Transverse colon (tissue), 4 donors: ENCODE results near the gene ARHGAP44. TPM values are rescaled to one million over a fixed set of nuclear protein-coding genes. Genes with fewer than 3 reads are reported as not detected.

Experiments used
- DNase-seq: peaks from one replicate; pipeline ENCODE4 v3.0.0-alpha.2; 2019
- H3K27ac ChIP-seq, 4 donors: fragments of 200-600 bp; sonication (generic); 2 replicates each; pipeline ENCODE4 v1.5.1; 2016 to 2018; ENCODE audit warnings: inconsistent platforms in 4 of 4
- H3K27me3 ChIP-seq: fragments of 200-600 bp; sonication (generic); 2 replicates; pipeline ENCODE4 v1.5.1; 2017; ENCODE audit warnings: inconsistent platforms
- H3K36me3 ChIP-seq, 4 donors: fragments of 200-600 bp; sonication (generic); 2 replicates each; pipeline ENCODE4 v1.5.1; 2017 to 2019; ENCODE audit warnings: inconsistent platforms in 4 of 4
- H3K4me1 ChIP-seq, 4 donors: fragments of 200-600 bp; sonication (generic); 2 replicates each; pipeline ENCODE4 v1.5.1; 2017 to 2020; ENCODE audit warnings: inconsistent platforms in 4 of 4
- H3K4me3 ChIP-seq, 4 donors: fragments of 200-600 bp; sonication (generic); 1 replicate in 1 of 4; 2 replicates in 3 of 4; pipeline versions ENCODE4 v1.5.1 to v1.6.1; 2017 to 2019; ENCODE audit warnings: inconsistent platforms in 4 of 4
- H3K9me3 ChIP-seq, 2 donors: fragments of 200-600 bp; sonication (generic); 2 replicates each; pipeline ENCODE4 v1.5.1; 2017 to 2019; ENCODE audit warnings: inconsistent platforms in 2 of 2
- CTCF ChIP-seq, 5 experiments: fragments of 200-600 bp in 3 of 5; fragments of 450-650 bp in 2 of 5; sonication (generic) in 3 of 5; IDR thresholded peaks; 1 replicate in 2 of 5; 2 replicates in 3 of 5; pipeline ENCODE4 v1.5.1; 2016 to 2017; ENCODE audit warnings: antibody characterized with exemption in 5 of 5, inconsistent platforms in 3 of 5, mild to moderate bottlenecking in 2 of 5, moderate library complexity in 1 of 5
- EP300 ChIP-seq: sonication (generic); formaldehyde crosslinking; IDR thresholded peaks from one replicate; pipeline ENCODE4 v1.6.1; 2017; ENCODE audit warnings: antibody characterized with exemption, low read depth
- POLR2A ChIP-seq: fragments of 450-650 bp; IDR thresholded peaks from one replicate; pipeline ENCODE4 v1.6.1; 2016; ENCODE audit warnings: antibody characterized with exemption, mild to moderate bottlenecking, moderate library complexity
- POLR2AphosphoS5 ChIP-seq, 3 donors: sonication (generic); formaldehyde crosslinking; IDR thresholded peaks; one replicate each; pipeline ENCODE4 v1.6.1; 2016; ENCODE audit warnings: antibody characterized with exemption in 3 of 3
- WGBS, 2 donors: methylation state at CpG; one replicate each; pipeline ENCODE4 v1.1.5; 2018; ENCODE audit warnings: low coverage in 1 of 2; 5-methylcytosine and 5-hydroxymethylcytosine counted together
- in situ Hi-C, 4 donors: fragments of 200-750 bp; cut with MboI; loops; one replicate each; pipeline versions ENCODE4 v1.15.0 to v1.15.1; 2017; ENCODE audit warnings: low sequenced_read_pairs in 3 of 4, low pct_ligation_motif_present in 1 of 4, low pct_unique_long_range_greater_than_20kb in 1 of 4
- intact Hi-C: fragments of 100-400 bp; cut with DNase I; formaldehyde crosslinking; loops from one replicate; pipeline ENCODE4 v1.15.1; 2023; ENCODE audit warnings: low total_unique reads
- small RNA-seq, 4 donors: library from RNA; depleted of rRNA; stranded (forward); fragments of <200 nt; gene quantifications; one replicate each; pipeline ENCODE3, GENCODE V24; 2016
- total RNA-seq, 4 donors: library from RNA; depleted of rRNA; stranded (reverse); fragments of >200 nt; gene quantifications; one replicate each; pipeline ENCODE4 v1.1.0, GENCODE V29; 2016

Gene ARHGAP44
- total RNA-seq, 4 donors from 2014 or later: 29.2 to 107 (median 53.9) TPM

- Histone ChIP-seq H3K36me3 (no peaks in the 10 kb centered on the region), H3K4me1 (no peaks in the 10 kb centered on the region), H3K9me3 (no peaks in the 10 kb centered on the region), H3K27ac (no peak overlapping the region), H3K27me3 (no peaks in the 10 kb centered on the region), H3K4me3 (no peak overlapping the region)
- TF ChIP-seq CTCF (IDR thresholded peaks at IDR 0.05): no peak
- no peak for TF ChIP-seq POLR2AphosphoS5 (IDR thresholded peaks at IDR 0.05)
- TF ChIP-seq EP300: no peak
- no peak for TF ChIP-seq POLR2A
- 88 to 90% methylated on average over 4 of the region's 4 CpGs for WGBS, 2 donors
- intact Hi-C loops (no loop called here), in situ Hi-C loops (no loop called here)
- no peak for DNase-seq
These were observed 249.8 kb downstream of the ARHGAP44 start for GRCh38 chr17:13038931-13039665.

Small RNAs within 50 kb of the gene (small RNA-seq; reads per million reads assigned to genes)
- gene MIR1269B: 0 reads per million in 4 donors

Other genes with a start within 250 kb of the ARHGAP44 start
- gene MYOCD, start 123.6 kb upstream of the ARHGAP44 start, total RNA-seq: 10 to 100 TPM; 15.9 to 59.1 (median 35.0) TPM
- gene ELAC2, start 228.5 kb downstream of the ARHGAP44 start, total RNA-seq: 100 to 1,000 TPM in 1 of 4 donors, 10 to 100 TPM in 3; 56.2 to 143 (median 66.0) TPM